ENCODE data around the gene GALNT2. TPM values are rescaled to one million over a fixed set of nuclear protein-coding genes. Genes with fewer than 3 reads are reported as not detected.

Gene GALNT2
- polyA plus RNA-seq, 1 of the 3 experiments (the other 2 are of a cell fraction), result 118 TPM

DNA sequence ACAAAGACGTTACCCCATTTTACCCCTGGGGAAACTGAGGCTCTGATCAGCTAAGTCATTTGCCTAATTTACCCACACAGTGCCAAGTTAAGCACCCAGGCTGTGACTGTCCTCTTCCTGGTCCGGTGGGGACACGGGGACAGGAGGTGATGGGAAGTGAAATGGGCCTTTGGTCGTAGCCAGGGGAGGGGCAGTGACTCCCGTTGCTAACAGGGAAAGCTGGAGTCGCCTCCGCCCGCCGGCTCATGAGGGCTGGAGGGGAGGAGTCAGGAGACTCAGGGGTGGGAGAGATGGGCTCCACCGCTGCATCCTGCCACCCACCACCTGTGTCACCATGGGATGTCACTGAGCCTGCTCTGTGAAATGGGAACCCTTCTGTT is 219.8 kb downstream of the GALNT2 start:
- 90% methylated on average over 9 of the region's 10 CpGs for WGBS (ENCODE audit: low lambda C conversion rate)
- no peak overlapping the region for H3K9ac ChIP-seq
- no peaks in the 10 kb centered on the region for H3K27me3 ChIP-seq (ENCODE audit: insufficient read depth)
- no peaks in the 10 kb centered on the region for H3K9me2 ChIP-seq
- no peak overlapping the region for H3K4me2 ChIP-seq
- H3F3A ChIP-seq (replicated peaks; ENCODE audit: insufficient read depth), result no peaks in the 10 kb centered on the region
- H3K9me3 ChIP-seq, result no peaks in the 10 kb centered on the region
- DNase-seq, result no peak
- no peak overlapping the region for H3K27ac ChIP-seq (ENCODE audit: low read depth in 2 of 2, low read length in 1 of 2)
- TF ChIP-seq EP300 (IDR thresholded peaks at IDR 0.05; ENCODE audit: borderline replicate concordance in 1 of 2, low read depth in 1 of 2, low read length in 1 of 2), result no peak
- no peak for TF ChIP-seq CHD2 (IDR thresholded peaks at IDR 0.05; ENCODE audit: low read length, partially characterized antibody)
- TF ChIP-seq RCOR1 (IDR thresholded peaks at IDR 0.05; ENCODE audit: low read length), result no peak
- H3K36me3 ChIP-seq (replicated peaks in 1 of 2; ENCODE audit: control insufficient read depth in 1 of 2, insufficient read depth in 2 of 2, low read length in 1 of 2), result no peaks in the 10 kb centered on the region
- POLR2A ChIA-PET, result no interaction called here
- H2AFZ ChIP-seq (ENCODE audit: low read depth), result no peak overlapping the region
- H3K4me3 ChIP-seq (ENCODE audit: low read depth in 2 of 2, low read length in 1 of 2), result no peak overlapping the region
- no peaks in the 10 kb centered on the region for H3K79me2 ChIP-seq (ENCODE audit: insufficient read depth)
- CTCF ChIA-PET, result interaction anchor here (1.2 kb wide), 1 partner anchor 32 kb away, joined by 3 read pairs; no protein-coding TSS in a partner anchor
- H3K4me1 ChIP-seq (ENCODE audit: control insufficient read depth in 1 of 2, insufficient read depth in 2 of 2, low read depth in 1 of 2, low read length in 1 of 2), result peaks cover 0 to 3% of the 10 kb centered on the region in 2 experiments; a peak in 1 of 4 replicates
- no peaks in the 10 kb centered on the region for H4K20me1 ChIP-seq (ENCODE audit: insufficient read depth)

DNA sequence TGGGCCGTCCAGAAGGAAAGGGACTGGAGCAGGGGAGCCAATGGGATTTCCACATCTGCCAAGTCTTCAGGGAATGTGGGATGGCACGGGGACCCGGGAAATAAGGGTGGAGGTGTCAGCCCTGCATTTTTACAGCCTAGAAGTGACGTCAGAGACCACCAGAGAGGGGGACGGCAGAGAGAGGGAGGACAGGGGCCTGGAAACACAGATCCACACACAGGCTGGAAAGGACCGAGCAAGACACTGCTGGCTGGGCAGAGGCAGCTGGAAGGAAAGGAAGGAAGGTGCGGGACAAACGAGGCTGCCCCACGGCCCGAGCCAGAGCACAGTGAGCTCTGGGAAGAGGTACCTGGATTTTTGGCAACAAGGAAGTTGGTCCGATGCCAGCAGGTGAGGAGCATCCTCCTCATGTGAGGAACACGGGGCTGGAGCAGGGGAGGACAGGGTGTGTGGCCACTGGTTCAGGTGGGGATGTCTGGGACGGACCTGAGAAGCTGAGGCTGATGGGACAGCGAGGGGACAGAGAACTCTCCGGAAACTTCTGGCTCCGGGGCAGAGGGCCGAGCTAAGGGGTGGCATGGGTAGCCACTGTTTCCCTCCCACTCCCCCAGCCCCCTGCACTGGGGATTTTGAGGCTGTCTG is 220.8 kb downstream of the GALNT2 start:
- peaks cover 0 to under 1% of the 10 kb centered on the region in 2 experiments; a peak in 1 of 4 replicates for H3K4me1 ChIP-seq (ENCODE audit: control insufficient read depth in 1 of 2, insufficient read depth in 2 of 2, low read depth in 1 of 2, low read length in 1 of 2)
- H3K79me2 ChIP-seq (ENCODE audit: insufficient read depth), result no peaks in the 10 kb centered on the region
- H2AFZ ChIP-seq (ENCODE audit: low read depth), result no peak overlapping the region
- no peaks in the 10 kb centered on the region for H3K9me2 ChIP-seq
- POLR2A ChIA-PET, result no interaction called here
- no peak overlapping the region for H3K9ac ChIP-seq
- TF ChIP-seq, protein P1, sequence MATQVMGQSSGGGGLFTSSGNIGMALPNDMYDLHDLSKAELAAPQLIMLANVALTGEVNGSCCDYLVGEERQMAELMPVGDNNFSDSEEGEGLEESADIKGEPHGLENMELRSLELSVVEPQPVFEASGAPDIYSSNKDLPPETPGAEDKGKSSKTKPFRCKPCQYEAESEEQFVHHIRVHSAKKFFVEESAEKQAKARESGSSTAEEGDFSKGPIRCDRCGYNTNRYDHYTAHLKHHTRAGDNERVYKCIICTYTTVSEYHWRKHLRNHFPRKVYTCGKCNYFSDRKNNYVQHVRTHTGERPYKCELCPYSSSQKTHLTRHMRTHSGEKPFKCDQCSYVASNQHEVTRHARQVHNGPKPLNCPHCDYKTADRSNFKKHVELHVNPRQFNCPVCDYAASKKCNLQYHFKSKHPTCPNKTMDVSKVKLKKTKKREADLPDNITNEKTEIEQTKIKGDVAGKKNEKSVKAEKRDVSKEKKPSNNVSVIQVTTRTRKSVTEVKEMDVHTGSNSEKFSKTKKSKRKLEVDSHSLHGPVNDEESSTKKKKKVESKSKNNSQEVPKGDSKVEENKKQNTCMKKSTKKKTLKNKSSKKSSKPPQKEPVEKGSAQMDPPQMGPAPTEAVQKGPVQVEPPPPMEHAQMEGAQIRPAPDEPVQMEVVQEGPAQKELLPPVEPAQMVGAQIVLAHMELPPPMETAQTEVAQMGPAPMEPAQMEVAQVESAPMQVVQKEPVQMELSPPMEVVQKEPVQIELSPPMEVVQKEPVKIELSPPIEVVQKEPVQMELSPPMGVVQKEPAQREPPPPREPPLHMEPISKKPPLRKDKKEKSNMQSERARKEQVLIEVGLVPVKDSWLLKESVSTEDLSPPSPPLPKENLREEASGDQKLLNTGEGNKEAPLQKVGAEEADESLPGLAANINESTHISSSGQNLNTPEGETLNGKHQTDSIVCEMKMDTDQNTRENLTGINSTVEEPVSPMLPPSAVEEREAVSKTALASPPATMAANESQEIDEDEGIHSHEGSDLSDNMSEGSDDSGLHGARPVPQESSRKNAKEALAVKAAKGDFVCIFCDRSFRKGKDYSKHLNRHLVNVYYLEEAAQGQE (IDR thresholded peaks at IDR 0.05; ENCODE audit: low read depth, low read length), result no peak
- TF ChIP-seq FOXJ3 (CRISPR knock-in tag; IDR thresholded peaks at IDR 0.05) (no peak), POLR2AphosphoS5 (IDR thresholded peaks at IDR 0.05; ENCODE audit: low read depth, low read length) (no peak), FOSL2 (IDR thresholded peaks at IDR 0.05; ENCODE audit: borderline replicate concordance, low read depth) (no peak), SIN3A (IDR thresholded peaks at IDR 0.05; ENCODE audit: borderline replicate concordance, low read depth, low read length) (no peak), SMC3 (IDR thresholded peaks at IDR 0.05; ENCODE audit: low read depth, low read length) (no peak), NFIC (IDR thresholded peaks at IDR 0.05; ENCODE audit: borderline replicate concordance) (no peak), MEF2A (IDR thresholded peaks at IDR 0.05; ENCODE audit: borderline replicate concordance, low read depth) (no peak), EZH2phosphoT487 (IDR thresholded peaks at IDR 0.05; ENCODE audit: borderline replicate concordance, low read depth) (no peak), FOXM1 (IDR thresholded peaks at IDR 0.05; ENCODE audit: low read depth) (no peak), TCF12 (IDR thresholded peaks at IDR 0.05) (no peak), TAF1 (IDR thresholded peaks at IDR 0.05; ENCODE audit: borderline replicate concordance, low read depth, low read length) (no peak), MXI1 (IDR thresholded peaks at IDR 0.05; ENCODE audit: low read depth, low read length) (no peak), TEAD4 (IDR thresholded peaks at IDR 0.05; ENCODE audit: borderline replicate concordance, insufficient read depth) (no peak), ELF1 (IDR thresholded peaks at IDR 0.05) (no peak), RFX5 (IDR thresholded peaks at IDR 0.05; ENCODE audit: low read length) (no peak), YY1 (IDR thresholded peaks at IDR 0.05; ENCODE audit: low read depth) (no peak)
- TF ChIP-seq, protein P2, sequence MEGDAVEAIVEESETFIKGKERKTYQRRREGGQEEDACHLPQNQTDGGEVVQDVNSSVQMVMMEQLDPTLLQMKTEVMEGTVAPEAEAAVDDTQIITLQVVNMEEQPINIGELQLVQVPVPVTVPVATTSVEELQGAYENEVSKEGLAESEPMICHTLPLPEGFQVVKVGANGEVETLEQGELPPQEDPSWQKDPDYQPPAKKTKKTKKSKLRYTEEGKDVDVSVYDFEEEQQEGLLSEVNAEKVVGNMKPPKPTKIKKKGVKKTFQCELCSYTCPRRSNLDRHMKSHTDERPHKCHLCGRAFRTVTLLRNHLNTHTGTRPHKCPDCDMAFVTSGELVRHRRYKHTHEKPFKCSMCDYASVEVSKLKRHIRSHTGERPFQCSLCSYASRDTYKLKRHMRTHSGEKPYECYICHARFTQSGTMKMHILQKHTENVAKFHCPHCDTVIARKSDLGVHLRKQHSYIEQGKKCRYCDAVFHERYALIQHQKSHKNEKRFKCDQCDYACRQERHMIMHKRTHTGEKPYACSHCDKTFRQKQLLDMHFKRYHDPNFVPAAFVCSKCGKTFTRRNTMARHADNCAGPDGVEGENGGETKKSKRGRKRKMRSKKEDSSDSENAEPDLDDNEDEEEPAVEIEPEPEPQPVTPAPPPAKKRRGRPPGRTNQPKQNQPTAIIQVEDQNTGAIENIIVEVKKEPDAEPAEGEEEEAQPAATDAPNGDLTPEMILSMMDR (IDR thresholded peaks at IDR 0.05), result no peak
- TF ChIP-seq, protein P3, sequence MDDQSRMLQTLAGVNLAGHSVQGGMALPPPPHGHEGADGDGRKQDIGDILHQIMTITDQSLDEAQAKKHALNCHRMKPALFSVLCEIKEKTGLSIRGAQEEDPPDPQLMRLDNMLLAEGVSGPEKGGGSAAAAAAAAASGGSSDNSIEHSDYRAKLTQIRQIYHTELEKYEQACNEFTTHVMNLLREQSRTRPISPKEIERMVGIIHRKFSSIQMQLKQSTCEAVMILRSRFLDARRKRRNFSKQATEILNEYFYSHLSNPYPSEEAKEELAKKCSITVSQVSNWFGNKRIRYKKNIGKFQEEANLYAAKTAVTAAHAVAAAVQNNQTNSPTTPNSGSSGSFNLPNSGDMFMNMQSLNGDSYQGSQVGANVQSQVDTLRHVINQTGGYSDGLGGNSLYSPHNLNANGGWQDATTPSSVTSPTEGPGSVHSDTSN (IDR thresholded peaks at IDR 0.05), result no peak
- TF ChIP-seq, protein P4, sequence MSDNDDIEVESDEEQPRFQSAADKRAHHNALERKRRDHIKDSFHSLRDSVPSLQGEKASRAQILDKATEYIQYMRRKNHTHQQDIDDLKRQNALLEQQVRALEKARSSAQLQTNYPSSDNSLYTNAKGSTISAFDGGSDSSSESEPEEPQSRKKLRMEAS (IDR thresholded peaks at IDR 0.05; ENCODE audit: low read depth), result no peak
- 76% methylated on average over 17 of the region's 17 CpGs for WGBS (ENCODE audit: low lambda C conversion rate)
- H4K20me1 ChIP-seq (ENCODE audit: insufficient read depth), result no peaks in the 10 kb centered on the region
- no peaks in the 10 kb centered on the region for H3K27me3 ChIP-seq (ENCODE audit: insufficient read depth)
- CTCF ChIA-PET, result interaction anchor here (1.2 kb wide), 1 partner anchor 31 kb away, joined by 3 read pairs; no protein-coding TSS in a partner anchor
- H3K9me3 ChIP-seq, result no peaks in the 10 kb centered on the region
- no peak overlapping the region for H3K4me2 ChIP-seq
- no peaks in the 10 kb centered on the region for H3K36me3 ChIP-seq (replicated peaks in 1 of 2; ENCODE audit: control insufficient read depth in 1 of 2, insufficient read depth in 2 of 2, low read length in 1 of 2)
- DNase-seq, result no peak
- H3K4me3 ChIP-seq (ENCODE audit: low read depth in 2 of 2, low read length in 1 of 2), result no peak overlapping the region
- H3F3A ChIP-seq (replicated peaks; ENCODE audit: insufficient read depth), result no peaks in the 10 kb centered on the region
- no peak overlapping the region for H3K27ac ChIP-seq (ENCODE audit: low read depth in 2 of 2, low read length in 1 of 2)
